Glutamatergic neuron (in vitro differentiated cells): ENCODE results near the gene FGFRL1. TPM values are rescaled to one million over a fixed set of nuclear protein-coding genes. Genes with fewer than 3 reads are reported as not detected.
A peak's percentile ranks its signal among the peaks of the same experiment; 100 is the strongest.

Source experiments
- DNase-seq: peaks from one replicate; pipeline ENCODE4 v3.0.0; 2022
- H3K27ac Mint-ChIP-seq: one replicate; pipeline ENCODE4 v1.8.0; 2020; ENCODE audit warnings: mild to moderate bottlenecking, mixed read lengths, inconsistent platforms; ENCODE audit not compliant: unreplicated experiment
- H3K27me3 Mint-ChIP-seq: one replicate; pipeline ENCODE4 v1.8.0; 2020; ENCODE audit warnings: mild to moderate bottlenecking, moderate library complexity, mixed read lengths, inconsistent platforms; ENCODE audit not compliant: unreplicated experiment
- H3K36me3 Mint-ChIP-seq: one replicate; pipeline ENCODE4 v1.8.0; 2020; ENCODE audit warnings: mild to moderate bottlenecking, mixed read lengths, inconsistent platforms; ENCODE audit not compliant: unreplicated experiment
- H3K4me1 Mint-ChIP-seq: one replicate; pipeline ENCODE4 v1.8.0; 2020; ENCODE audit warnings: mild to moderate bottlenecking, low read depth, mixed read lengths, inconsistent platforms; ENCODE audit not compliant: unreplicated experiment
- H3K4me3 Mint-ChIP-seq: one replicate; pipeline ENCODE4 v1.8.0; 2020; ENCODE audit warnings: mild to moderate bottlenecking, mixed read lengths, inconsistent platforms; ENCODE audit not compliant: unreplicated experiment
- H3K9me3 Mint-ChIP-seq: one replicate; pipeline ENCODE4 v1.8.0; 2020; ENCODE audit warnings: mild to moderate bottlenecking, moderate library complexity, mixed read lengths, inconsistent platforms; ENCODE audit not compliant: unreplicated experiment
- CTCF ChIP-seq: fragments of 200-600 bp; sonication (generic); IDR thresholded peaks from one replicate; pipeline ENCODE4 v1.5.0; 2021; ENCODE audit not compliant: partially characterized antibody, unreplicated experiment
- total RNA-seq: library from RNA; stranded (reverse); fragmentation: NEBNext Ultra II Directional; extraction: Animal tissue kit (Norgen Biotek cat#: 25700); gene quantifications from one replicate; pipeline ENCODE4 v1.2.1, GENCODE V29; 2021; ENCODE audit not compliant: unreplicated experiment

The FGFRL1 gene
- total RNA-seq, 1 donor from 2014 or later = 20.9 TPM

- no peak for TF ChIP-seq CTCF
- H3K27ac Mint-ChIP-seq = peak overlapping the region; percentile 97
- peaks cover 4% of the 10 kb centered on the region for H3K9me3 Mint-ChIP-seq
- peaks cover 58% of the 10 kb centered on the region for H3K4me1 Mint-ChIP-seq
- H3K36me3 Mint-ChIP-seq = no peaks in the 10 kb centered on the region
- DNase-seq = peak; percentile 58
- peaks cover 6% of the 10 kb centered on the region for H3K27me3 Mint-ChIP-seq
- H3K4me3 Mint-ChIP-seq = peak overlapping the region; percentile 69
Observed at GRCh38 chr4:1061056-1061700, 49.8 kb downstream of the FGFRL1 start.

DNA sequence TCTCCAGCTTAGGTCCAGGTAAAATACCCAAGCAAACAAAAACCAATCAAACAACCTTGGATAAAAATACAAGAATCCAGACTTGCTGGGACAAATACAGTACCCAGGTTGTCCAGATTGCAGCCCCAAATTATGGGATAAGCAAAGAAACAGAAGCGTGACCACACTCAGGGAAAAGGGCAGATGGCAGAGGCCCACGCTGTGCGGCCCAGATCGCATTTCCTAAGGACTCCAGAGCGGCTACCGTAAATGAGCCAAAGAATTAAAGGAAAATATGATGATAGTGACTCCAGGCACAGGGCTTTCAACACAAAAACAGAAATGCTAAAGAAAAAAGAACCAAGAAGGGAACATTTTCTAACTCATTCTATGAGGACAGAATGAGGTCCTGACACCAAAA lies 50.3 kb downstream of the FGFRL1 start:
- Mint-ChIP-seq H3K9me3 (peaks cover 2% of the 10 kb centered on the region), H3K27me3 (peaks cover 4% of the 10 kb centered on the region), H3K4me3 (peak overlapping the region; percentile 69), H3K4me1 (peaks cover 55% of the 10 kb centered on the region), H3K27ac (peak overlapping the region; percentile 97), H3K36me3 (no peaks in the 10 kb centered on the region)
- DNase-seq = peak; percentile 51
- no peak for TF ChIP-seq CTCF

DNA sequence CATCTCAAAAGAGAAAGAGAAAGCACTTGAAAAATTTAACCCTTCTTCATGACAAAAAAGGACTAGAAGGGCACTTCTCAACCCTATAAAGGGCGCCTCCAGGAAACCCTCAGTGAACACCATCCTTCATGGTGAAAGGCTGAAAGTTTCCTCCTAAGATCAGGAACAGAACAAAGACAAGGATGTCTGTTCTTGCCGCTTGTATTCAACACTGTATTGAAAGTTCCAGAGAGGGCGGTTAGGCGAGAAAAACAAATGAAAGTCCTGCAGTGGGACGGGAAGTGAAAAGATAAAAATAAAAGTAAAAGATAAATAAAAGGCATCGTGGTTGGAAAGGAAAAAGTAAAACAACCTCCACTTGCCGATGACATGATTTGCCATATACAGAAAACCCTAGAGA lies 51.0 kb downstream of the FGFRL1 start:
- Mint-ChIP-seq H3K4me1 (peaks cover 53% of the 10 kb centered on the region), H3K9me3 (peaks cover 2% of the 10 kb centered on the region), H3K27ac (peak overlapping the region; percentile 97), H3K4me3 (peak overlapping the region; percentile 69), H3K36me3 (no peaks in the 10 kb centered on the region), H3K27me3 (peaks cover 4% of the 10 kb centered on the region)
- no peak for TF ChIP-seq CTCF
- no peak for DNase-seq

DNA sequence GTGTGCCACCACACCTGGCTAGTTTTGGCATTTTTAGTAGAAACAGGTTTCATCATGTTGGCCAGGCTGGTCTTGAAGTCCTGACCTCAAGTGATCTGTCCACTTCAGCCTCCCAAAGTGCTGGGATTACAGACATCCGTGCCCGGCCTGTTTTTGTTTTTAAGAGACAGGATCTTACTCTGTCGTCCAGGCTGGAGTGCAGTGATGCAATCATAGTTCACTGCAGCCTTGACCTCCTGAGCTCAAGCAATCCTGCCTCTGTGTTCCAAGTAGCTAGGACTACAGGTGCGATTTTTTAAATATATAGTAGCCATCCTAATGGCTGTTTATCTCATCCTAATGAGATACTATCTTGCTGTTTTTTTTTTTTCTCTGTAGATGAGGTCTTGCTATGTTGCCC lies 54.3 kb downstream of the FGFRL1 start:
- H3K9me3 Mint-ChIP-seq = peaks cover 6% of the 10 kb centered on the region
- H3K4me1 Mint-ChIP-seq = peaks cover 31% of the 10 kb centered on the region
- peaks cover 4% of the 10 kb centered on the region for H3K27me3 Mint-ChIP-seq
- H3K27ac Mint-ChIP-seq = no peak overlapping the region
- H3K4me3 Mint-ChIP-seq = no peak overlapping the region
- no peak for TF ChIP-seq CTCF
- no peaks in the 10 kb centered on the region for H3K36me3 Mint-ChIP-seq
- no peak for DNase-seq

DNA sequence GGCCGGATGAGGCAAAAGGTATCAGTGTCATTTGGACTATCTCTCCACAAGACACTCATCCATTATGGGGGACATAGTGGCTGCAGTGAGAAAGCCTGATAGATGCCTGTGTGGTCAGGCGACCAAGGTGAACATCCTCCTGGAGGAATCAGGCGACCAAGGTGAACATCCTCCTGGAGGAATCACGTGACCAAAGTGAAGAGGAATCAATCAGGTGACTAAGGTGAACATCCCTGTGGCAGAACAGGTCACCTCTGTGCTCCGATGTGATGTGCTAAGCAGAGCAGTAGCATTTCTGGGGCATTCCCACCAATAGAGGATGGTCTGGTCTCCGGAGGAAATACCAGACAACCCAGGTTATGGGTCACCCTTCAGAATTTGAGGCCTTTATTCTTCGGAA lies 58.0 kb downstream of the FGFRL1 start:
- H3K9me3 Mint-ChIP-seq = peaks cover 7% of the 10 kb centered on the region
- no peak overlapping the region for H3K4me3 Mint-ChIP-seq
- TF ChIP-seq CTCF = no peak
- peaks cover 4% of the 10 kb centered on the region for H3K4me1 Mint-ChIP-seq
- H3K27ac Mint-ChIP-seq = no peak overlapping the region
- H3K36me3 Mint-ChIP-seq = no peaks in the 10 kb centered on the region
- no peak for DNase-seq
- H3K27me3 Mint-ChIP-seq = peaks cover 4% of the 10 kb centered on the region
